Pericardium fibroblast (primary cell): ENCODE measurements around the gene USP19. TPM values are rescaled to one million over a fixed set of nuclear protein-coding genes. Genes with fewer than 3 reads are reported as not detected.

Experiments
- total RNA-seq: library from RNA; depleted of rRNA; stranded (reverse); fragments of >200 nt; gene quantifications from 2 replicates; pipeline ENCODE4 v1.2.3, GENCODE V29; 2015

Gene USP19
- total RNA-seq, result 33.5 and 46.2 TPM in 2 replicates

GRCh38 chr3:49120438-49121131 is at the start of gene USP19:
USP19 (minus strand) TSS chr3:49120823; CDS start chr3:49119145, 1,678 bp downstream.

GRCh38 chr3:49165771-49166751 is 45.4 kb upstream of the USP19 start, which contains the start of gene CCDC71:
CCDC71 (minus strand) TSS chr3:49166331; CDS start chr3:49164208, 2,123 bp downstream.

GRCh38 chr3:49132437-49133225 is 12.0 kb upstream of the USP19 start, which contains the start of gene LAMB2:
LAMB2 (minus strand) TSS chr3:49133050; CDS start chr3:49132867, 183 bp downstream.

GRCh38 chr3:49104427-49105291 is 16.0 kb downstream of the USP19 start, which contains the start of gene QARS1:
QARS1 (minus strand) TSS chr3:49104757; CDS start chr3:49104733, 24 bp downstream.

GRCh38 chr3:49093853-49094767 is 26.5 kb downstream of the USP19 start, which contains the start of gene QRICH1:
QRICH1 (minus strand) TSS chr3:49094071; CDS start chr3:49077017, 17,054 bp downstream.

Other genes starting within 250 kb of the USP19 start
- 9.0 and 16.6 TPM in 2 replicates for gene SLC25A20, start 221.9 kb downstream of the USP19 start, total RNA-seq
- gene ARIH2, start 202.0 kb downstream of the USP19 start, total RNA-seq, result 48.7 and 60.4 TPM in 2 replicates
- 26.0 and 31.7 TPM in 2 replicates for gene P4HTM, start 130.6 kb downstream of the USP19 start, total RNA-seq
- gene WDR6, start 113.4 kb downstream of the USP19 start, total RNA-seq, result 46.0 and 56.7 TPM in 2 replicates
- 41.2 and 61.9 TPM in 2 replicates for gene DALRD3, start 102.2 kb downstream of the USP19 start, total RNA-seq
- 137 and 176 TPM in 2 replicates for gene NDUFAF3, start 98.7 kb downstream of the USP19 start, total RNA-seq
- 237 and 483 TPM in 2 replicates for gene IMPDH2, start 91.4 kb downstream of the USP19 start, total RNA-seq
- gene QRICH1, start 26.8 kb downstream of the USP19 start, total RNA-seq, result 54.1 and 73.8 TPM in 2 replicates
- 258 and 390 TPM in 2 replicates for gene QARS1, start 16.1 kb downstream of the USP19 start, total RNA-seq
- 310 and 441 TPM in 2 replicates for gene LAMB2, start 12.2 kb upstream of the USP19 start, total RNA-seq
- 25.8 and 35.9 TPM in 2 replicates for gene CCDC71, start 45.5 kb upstream of the USP19 start, total RNA-seq
- 23.7 and 45.9 TPM in 2 replicates for gene KLHDC8B, start 50.8 kb upstream of the USP19 start, total RNA-seq
- gene C3orf62, start 156.4 kb upstream of the USP19 start, total RNA-seq, result 0.60 and 0.82 TPM in 2 replicates
- 6.2 and 8.5 TPM in 2 replicates for gene USP4, start 219.2 kb upstream of the USP19 start, total RNA-seq
- 288 and 296 TPM in 2 replicates for gene GPX1, start 237.5 kb upstream of the USP19 start, total RNA-seq